ENCODE data around the gene FMO2. TPM values are rescaled to one million over a fixed set of nuclear protein-coding genes. Genes with fewer than 3 reads are reported as not detected.

FMO2 gene
- total RNA-seq, 1 donor from 2014 or later = not detected

GRCh38 chr1:171172471-171172870 lies 12.6 kb upstream of the FMO2 start:
- H3K27ac Mint-ChIP-seq (ENCODE audit: unreplicated experiment) = no peak overlapping the region
- H3K9me3 Mint-ChIP-seq (ENCODE audit: unreplicated experiment) = peaks cover 4% of the 10 kb centered on the region
- no peaks in the 10 kb centered on the region for H3K36me3 Mint-ChIP-seq (ENCODE audit: low read depth, unreplicated experiment)
- no peak for TF ChIP-seq CTCF (IDR thresholded peaks at IDR 0.05; ENCODE audit: unreplicated experiment)
- no peaks in the 10 kb centered on the region for H3K27me3 Mint-ChIP-seq (ENCODE audit: unreplicated experiment)
- no peak overlapping the region for H3K4me3 Mint-ChIP-seq (ENCODE audit: unreplicated experiment)
- no peak for DNase-seq (ENCODE audit: low spot score)
- H3K4me1 Mint-ChIP-seq (ENCODE audit: unreplicated experiment) = no peaks in the 10 kb centered on the region

- TF ChIP-seq CTCF (IDR thresholded peaks at IDR 0.05; ENCODE audit: unreplicated experiment) = no peak
- no peaks in the 10 kb centered on the region for H3K4me1 Mint-ChIP-seq (ENCODE audit: unreplicated experiment)
- no peaks in the 10 kb centered on the region for H3K36me3 Mint-ChIP-seq (ENCODE audit: low read depth, unreplicated experiment)
- H3K27me3 Mint-ChIP-seq (ENCODE audit: unreplicated experiment) = no peaks in the 10 kb centered on the region
- DNase-seq (ENCODE audit: low spot score) = no peak
- H3K27ac Mint-ChIP-seq (ENCODE audit: unreplicated experiment) = no peak overlapping the region
- H3K9me3 Mint-ChIP-seq (ENCODE audit: unreplicated experiment) = peaks cover 4% of the 10 kb centered on the region
- H3K4me3 Mint-ChIP-seq (ENCODE audit: unreplicated experiment) = no peak overlapping the region
Measured at GRCh38 chr1:171173069-171173468, 12.0 kb upstream of the FMO2 start.

DNA sequence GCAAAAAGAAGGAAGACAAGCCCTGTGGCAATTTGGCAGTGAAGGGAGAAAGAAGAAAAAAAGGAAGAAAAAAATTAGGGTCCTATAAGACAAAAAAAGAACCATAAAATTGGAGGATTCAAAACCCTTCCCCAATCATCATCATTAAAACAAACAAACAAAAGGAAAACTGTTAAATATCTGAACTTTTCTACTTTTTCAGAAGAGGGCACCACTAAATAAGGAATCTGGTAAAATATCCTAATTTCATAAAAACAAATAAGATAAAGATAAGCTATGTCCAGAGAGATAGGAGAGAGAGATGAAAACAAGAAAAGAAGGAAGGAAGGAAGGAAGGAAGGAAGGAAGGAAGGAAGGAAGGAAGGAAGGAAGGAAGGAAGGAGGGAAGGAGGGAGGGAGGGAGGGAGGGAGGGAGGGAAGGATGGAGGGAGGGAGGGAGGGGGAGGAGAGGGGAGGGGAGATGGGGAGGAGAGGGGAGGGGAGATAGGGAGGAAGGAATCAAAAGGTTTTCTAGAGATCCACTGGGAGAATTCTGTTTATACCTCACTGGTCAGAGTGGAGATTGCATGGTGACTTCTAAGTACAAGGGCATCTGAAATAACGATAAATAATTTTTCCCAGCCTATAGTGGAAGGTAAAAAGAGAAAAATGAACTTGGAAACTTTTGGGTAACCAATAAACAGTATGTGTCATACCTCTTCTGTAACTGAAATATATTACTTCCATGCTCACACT lies 10.4 kb upstream of the FMO2 start:
- no peak overlapping the region for H3K27ac Mint-ChIP-seq (ENCODE audit: unreplicated experiment)
- no peaks in the 10 kb centered on the region for H3K27me3 Mint-ChIP-seq (ENCODE audit: unreplicated experiment)
- H3K4me1 Mint-ChIP-seq (ENCODE audit: unreplicated experiment) = no peaks in the 10 kb centered on the region
- no peaks in the 10 kb centered on the region for H3K36me3 Mint-ChIP-seq (ENCODE audit: low read depth, unreplicated experiment)
- H3K4me3 Mint-ChIP-seq (ENCODE audit: unreplicated experiment) = no peak overlapping the region
- peaks cover under 1% of the 10 kb centered on the region for H3K9me3 Mint-ChIP-seq (ENCODE audit: unreplicated experiment)
- no peak for DNase-seq (ENCODE audit: low spot score)
- TF ChIP-seq CTCF (IDR thresholded peaks at IDR 0.05; ENCODE audit: unreplicated experiment) = no peak

DNA sequence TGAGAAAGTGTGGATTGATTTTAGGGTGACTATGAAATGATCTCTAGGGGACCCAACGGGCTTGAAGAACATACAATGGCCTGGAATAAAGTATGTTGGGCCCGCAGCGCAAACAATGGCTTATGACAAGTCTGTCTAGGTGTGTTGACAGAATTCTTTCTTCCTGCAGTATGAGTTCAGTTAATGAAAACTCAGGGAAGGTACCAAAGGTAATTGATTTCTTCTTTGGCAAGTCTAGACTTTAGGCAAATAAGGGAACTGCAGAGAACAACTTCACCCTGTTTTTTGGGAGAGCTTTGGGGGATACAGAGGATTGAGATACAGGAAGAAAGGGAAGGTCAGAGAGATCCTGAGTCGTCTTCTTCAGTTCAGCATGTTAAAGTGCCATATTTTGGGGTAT lies 7.8 kb upstream of the FMO2 start:
- Mint-ChIP-seq H3K36me3 (ENCODE audit: low read depth, unreplicated experiment) (no peaks in the 10 kb centered on the region), H3K9me3 (ENCODE audit: unreplicated experiment) (no peaks in the 10 kb centered on the region), H3K4me1 (ENCODE audit: unreplicated experiment) (no peaks in the 10 kb centered on the region), H3K27ac (ENCODE audit: unreplicated experiment) (no peak overlapping the region), H3K4me3 (ENCODE audit: unreplicated experiment) (no peak overlapping the region), H3K27me3 (ENCODE audit: unreplicated experiment) (no peaks in the 10 kb centered on the region)
- no peak for TF ChIP-seq CTCF (IDR thresholded peaks at IDR 0.05; ENCODE audit: unreplicated experiment)
- DNase-seq (ENCODE audit: low spot score) = no peak

DNA sequence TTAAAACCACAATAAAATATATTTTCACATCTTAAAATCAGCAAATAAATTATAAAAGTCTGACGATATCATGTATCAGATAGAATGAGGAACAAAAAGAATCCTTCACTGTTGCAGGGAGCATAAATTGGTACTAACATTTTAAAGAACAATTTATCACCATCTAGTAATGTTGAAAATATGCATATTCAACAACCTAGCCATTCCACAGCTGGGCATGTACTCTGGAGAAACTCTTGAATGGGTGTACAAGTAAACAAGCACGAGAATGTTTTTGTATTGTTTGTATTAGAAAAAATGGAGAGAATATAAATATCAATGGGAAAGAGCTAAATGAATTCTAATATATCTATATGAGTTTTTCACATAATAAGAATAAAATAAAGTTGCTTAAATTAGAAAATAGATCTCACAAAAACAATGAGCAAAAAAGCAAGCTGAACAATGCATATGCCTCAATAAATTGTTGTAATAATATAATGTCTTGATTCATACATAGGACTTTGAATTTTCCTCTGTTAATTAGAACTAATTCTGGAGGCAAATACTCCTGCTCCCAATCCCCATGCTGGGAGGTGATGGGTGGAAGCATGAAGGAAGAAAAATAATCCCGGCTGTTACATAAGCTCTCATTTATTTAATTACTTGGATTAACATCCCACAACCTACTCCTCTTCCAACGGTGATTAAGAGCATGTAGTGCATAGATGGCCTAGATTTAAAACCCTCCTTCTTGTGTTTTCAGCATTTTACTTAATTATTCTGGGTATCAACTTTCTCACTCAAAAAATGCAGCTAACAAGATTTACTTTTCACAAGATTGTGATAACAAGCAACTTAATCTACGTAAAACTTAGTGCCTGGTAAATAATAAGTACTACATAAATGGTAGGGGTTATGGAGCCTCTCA lies 5.5 kb upstream of the FMO2 start:
- TF ChIP-seq CTCF (IDR thresholded peaks at IDR 0.05; ENCODE audit: unreplicated experiment) = no peak
- H3K4me3 Mint-ChIP-seq (ENCODE audit: unreplicated experiment) = no peak overlapping the region
- no peaks in the 10 kb centered on the region for H3K36me3 Mint-ChIP-seq (ENCODE audit: low read depth, unreplicated experiment)
- H3K27me3 Mint-ChIP-seq (ENCODE audit: unreplicated experiment) = no peaks in the 10 kb centered on the region
- no peak overlapping the region for H3K27ac Mint-ChIP-seq (ENCODE audit: unreplicated experiment)
- H3K4me1 Mint-ChIP-seq (ENCODE audit: unreplicated experiment) = no peaks in the 10 kb centered on the region
- DNase-seq (ENCODE audit: low spot score) = no peak
- no peaks in the 10 kb centered on the region for H3K9me3 Mint-ChIP-seq (ENCODE audit: unreplicated experiment)

All from endothelial cell (in vitro differentiated cells).